ENCODE results near the gene KCNJ5.
A peak's percentile ranks its signal among the peaks of the same experiment; 100 is the strongest.

Gene KCNJ5

GRCh38 chr11:128871168-128871610 lies 20.0 kb upstream of the KCNJ5 start:
- DNase-seq (ENCODE audit: low read depth) = no peak

- DNase-seq (ENCODE audit: low read depth) = no peak
These were observed 19.1 kb upstream of the KCNJ5 start for GRCh38 chr11:128872094-128872493.

GRCh38 chr11:128872594-128872993 lies 18.6 kb upstream of the KCNJ5 start:
- DNase-seq (ENCODE audit: low read depth) = no peak

- DNase-seq (ENCODE audit: low read depth) = peak; percentile 13
These were observed 16.7 kb upstream of the KCNJ5 start for GRCh38 chr11:128874427-128874826.

- no peak for DNase-seq (ENCODE audit: low read depth)
These were observed 15.0 kb upstream of the KCNJ5 start for GRCh38 chr11:128876133-128876650.

- DNase-seq (ENCODE audit: low read depth) = no peak
These were observed 13.4 kb upstream of the KCNJ5 start for GRCh38 chr11:128877726-128878125.

GRCh38 chr11:128878455-128878854 lies 12.7 kb upstream of the KCNJ5 start:
- no peak for DNase-seq (ENCODE audit: low read depth)

GRCh38 chr11:128879817-128880216 lies 11.3 kb upstream of the KCNJ5 start:
- DNase-seq (ENCODE audit: low read depth) = no peak

GRCh38 chr11:128881221-128881620 lies 9.9 kb upstream of the KCNJ5 start:
- DNase-seq (ENCODE audit: low read depth) = no peak

- DNase-seq (ENCODE audit: low read depth) = no peak
These were observed 8.7 kb upstream of the KCNJ5 start for GRCh38 chr11:128882451-128882850.

- no peak for DNase-seq (ENCODE audit: low read depth)
These were observed 7.1 kb upstream of the KCNJ5 start for GRCh38 chr11:128884054-128884453.

- peak; percentile 68 for DNase-seq (ENCODE audit: low read depth)
These were observed 6.3 kb upstream of the KCNJ5 start for GRCh38 chr11:128884703-128885338.

GRCh38 chr11:128886406-128887124 lies 4.6 kb upstream of the KCNJ5 start:
- DNase-seq (ENCODE audit: low read depth) = peak; percentile 35

GRCh38 chr11:128888034-128888985 lies 2.8 kb upstream of the KCNJ5 start:
- DNase-seq (ENCODE audit: low read depth) = no peak

GRCh38 chr11:128889657-128890213 lies 1.4 kb upstream of the KCNJ5 start:
- DNase-seq (ENCODE audit: low read depth) = no peak

- DNase-seq (ENCODE audit: low read depth) = no peak
These were observed 977 bp upstream of the KCNJ5 start for GRCh38 chr11:128890216-128890542.

- no peak for DNase-seq (ENCODE audit: low read depth)
These were observed 800 bp downstream of the KCNJ5 start for GRCh38 chr11:128891913-128892398.

GRCh38 chr11:128892866-128893565 lies 1.9 kb downstream of the KCNJ5 start:
- no peak for DNase-seq (ENCODE audit: low read depth)

- DNase-seq (ENCODE audit: low read depth) = no peak
These were observed 2.6 kb downstream of the KCNJ5 start for GRCh38 chr11:128893578-128894285.

GRCh38 chr11:128894286-128894681 lies 3.1 kb downstream of the KCNJ5 start:
- no peak for DNase-seq (ENCODE audit: low read depth)

GRCh38 chr11:128894685-128895084 lies 3.5 kb downstream of the KCNJ5 start:
- no peak for DNase-seq (ENCODE audit: low read depth)
